ENCODE measurements around the gene RASSF8. TPM values are rescaled to one million over a fixed set of nuclear protein-coding genes. Genes with fewer than 3 reads are reported as not detected.

Gene RASSF8
- total and polyA plus RNA-seq, 2 of the 8 experiments (the other 6 are each of a cell fraction or from before 2014, with no cell fraction given): 6.4 to 46.7 TPM

DNA sequence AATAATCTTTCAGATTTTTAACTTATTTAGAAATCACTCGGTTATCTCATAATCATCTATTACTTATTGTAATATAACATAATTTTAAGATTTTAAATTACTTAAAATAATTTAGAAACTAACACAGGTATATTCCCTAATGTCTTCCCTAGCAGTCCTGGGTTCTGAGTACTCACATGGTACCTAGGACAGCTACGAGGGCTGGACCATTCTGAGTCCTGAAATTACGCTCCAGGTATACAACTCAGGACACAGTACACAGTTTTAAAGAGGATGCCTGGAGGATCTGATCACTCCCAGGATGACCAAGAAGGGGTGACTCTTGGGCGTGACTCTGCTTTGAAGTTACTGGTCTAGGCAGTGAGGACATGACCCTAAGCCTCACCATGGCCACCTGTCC is 9.1 kb upstream of the RASSF8 start:
- WGBS, 2 experiments (ENCODE audit: extremely low coverage in 1 of 2, insufficient coverage in 1 of 2, insufficient read length in 1 of 2, insufficient replicate concordance in 2 of 2, low coverage in 1 of 2, low lambda C conversion rate in 2 of 2, missing lambda C conversion rate in 1 of 2): 88% methylated on average over 4 of the region's 4 CpGs; no CpG with 5 or more reads in 1 of the 2 experiments
- POLR2A ChIA-PET (ENCODE audit: partially characterized antibody): no interaction called here

More for the DNA sequence above, 9.1 kb upstream of the RASSF8 start:
- no peak overlapping the region for H4K91ac ChIP-seq (replicated peaks; ENCODE audit: insufficient read length, low read length)
- no peak overlapping the region for H4K8ac ChIP-seq (ENCODE audit: extremely low read depth, insufficient read depth, low read length)
- no peak overlapping the region for H2AFZ ChIP-seq (ENCODE audit: low read length)
- H4K5ac ChIP-seq (ENCODE audit: insufficient read length, low read depth, low read length): no peak overlapping the region
- H3K79me2 ChIP-seq (ENCODE audit: control insufficient read depth in 1 of 2, insufficient read depth in 2 of 2, low read length in 2 of 2): no peaks in the 10 kb centered on the region
- no peak overlapping the region for H2BK15ac ChIP-seq (ENCODE audit: low read length)
- H3K9ac ChIP-seq (replicated peaks in 1 of 4; ENCODE audit: extremely low read depth in 1 of 4, low read depth in 3 of 4, low read length in 3 of 4): no peak overlapping the region
- no peaks in the 10 kb centered on the region for H3K23me2 ChIP-seq (ENCODE audit: low read depth, low read length)
- H2BK5ac ChIP-seq (ENCODE audit: low read depth, low read length): no peak overlapping the region
- CTCF ChIA-PET (ENCODE audit: partially characterized antibody): interaction anchor here (0.8 kb wide), 1 partner anchor 562 kb away, joined by 3 read pairs; no protein-coding TSS in a partner anchor
- H3K4me3 ChIP-seq (ENCODE audit: extremely low read depth in 1 of 4, insufficient read depth in 2 of 4, low read depth in 3 of 4, low read length in 4 of 4): no peak overlapping the region
- no peak overlapping the region; the same call in 1 of the 2 replicates for H2AK5ac ChIP-seq (ENCODE audit: low read depth, low read length)
- H3K27ac ChIP-seq (ENCODE audit: low read depth, low read length): no peak overlapping the region
- H2BK20ac ChIP-seq (ENCODE audit: low read length): no peak overlapping the region
- H3K36me3 ChIP-seq (ENCODE audit: control insufficient read depth in 2 of 4, insufficient read depth in 4 of 4, low read length in 3 of 4): no peaks in the 10 kb centered on the region
- no peak overlapping the region for H2BK120ac ChIP-seq (replicated peaks; ENCODE audit: low read depth, low read length)
- peaks cover 0 to 1% (median 0%) of the 10 kb centered on the region in 4 experiments; a peak in 1 of 7 replicates for H3K27me3 ChIP-seq (replicated peaks in 1 of 4; ENCODE audit: control insufficient read depth in 3 of 4, extremely low read depth in 1 of 4, insufficient read depth in 3 of 4, low read length in 3 of 4)
- no peaks in the 10 kb centered on the region for H3K9me3 ChIP-seq (ENCODE audit: insufficient read depth in 2 of 2, low read depth in 1 of 2, low read length in 1 of 2)
- no peaks in the 10 kb centered on the region for H4K20me1 ChIP-seq (replicated peaks in 1 of 2; ENCODE audit: control insufficient read depth in 1 of 2, insufficient read depth in 2 of 2, low read length in 2 of 2)
- H3K23ac ChIP-seq (ENCODE audit: insufficient read length): no peak overlapping the region
- no peak overlapping the region for H3K4me2 ChIP-seq (ENCODE audit: insufficient read depth in 1 of 2, low read depth in 2 of 2, low read length in 2 of 2)
- no peak overlapping the region for H2BK12ac ChIP-seq (ENCODE audit: low read depth, low read length)
- H3K79me1 ChIP-seq (ENCODE audit: low read depth, low read length): no peaks in the 10 kb centered on the region
- H3K4ac ChIP-seq (replicated peaks; ENCODE audit: insufficient read length, low read depth, low read length): no peak overlapping the region
- H3K4me1 ChIP-seq (replicated peaks in 1 of 4; ENCODE audit: control insufficient read depth in 3 of 4, insufficient read depth in 4 of 4, low read length in 3 of 4): no peaks in the 10 kb centered on the region
- no peak for FAIRE-seq
- no peak for DNase-seq (ENCODE audit: low read depth in 1 of 2, low spot score in 2 of 2)
- no peak overlapping the region for H3K14ac ChIP-seq (ENCODE audit: insufficient read length)
- H3K56ac ChIP-seq (replicated peaks; ENCODE audit: insufficient read length, low read depth, low read length): no peak overlapping the region
- no peak for TF ChIP-seq KDM5A (IDR thresholded peaks at IDR 0.05; ENCODE audit: low read length)
- no peak for TF ChIP-seq CREB1 (IDR thresholded peaks at IDR 0.05)
- TF ChIP-seq RXRA (IDR thresholded peaks at IDR 0.05; ENCODE audit: insufficient read depth, low read depth, low read length): no peak
- no peak for TF ChIP-seq SIN3A (conservative IDR thresholded peaks at IDR 0.05 in 1 of 2, IDR thresholded peaks at IDR 0.05 in 1 of 2; ENCODE audit: low read depth in 1 of 2, low read length in 2 of 2)
- no peak for TF ChIP-seq TBP (IDR thresholded peaks at IDR 0.05; ENCODE audit: low read depth, low read length)
- TF ChIP-seq SP4 (IDR thresholded peaks at IDR 0.05; ENCODE audit: low read length): no peak
- no peak overlapping the region for H3K18ac ChIP-seq (ENCODE audit: extremely low read depth, low read length)
